Measurements from ENCODE around the gene CSK.

CSK gene

DNA sequence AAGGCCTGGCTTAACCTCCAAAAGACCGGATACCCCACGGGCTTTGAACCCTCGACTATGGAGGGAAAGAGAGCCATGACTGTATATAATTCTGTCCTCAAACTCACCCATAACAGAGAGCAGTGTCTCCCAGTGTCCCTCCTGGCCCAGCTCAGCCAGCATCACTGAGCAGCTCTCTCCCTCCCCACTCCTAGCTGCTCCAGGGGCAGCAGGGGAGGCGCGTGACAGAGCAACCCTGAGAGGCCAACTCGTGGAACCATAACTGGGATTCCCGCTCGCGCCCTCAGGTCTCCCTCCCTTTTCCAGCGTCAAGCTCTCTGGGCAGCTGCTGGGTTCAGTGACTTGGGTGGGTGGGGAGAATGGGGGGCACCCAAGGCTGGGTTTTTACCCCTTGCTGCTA lies 44.0 kb downstream of the CSK start:
- Histone ChIP-seq H3K79me2 (ENCODE audit: control insufficient read depth, low read length) (no peaks in the 10 kb centered on the region), H3K4me2 (ENCODE audit: low read length) (no peak overlapping the region), H3F3A (ENCODE audit: control insufficient read depth, insufficient read depth) (no peaks in the 10 kb centered on the region), H3K27me3 (ENCODE audit: control insufficient read depth, low read length) (peaks cover 20% of the 10 kb centered on the region), H3K9me2 (replicated peaks; ENCODE audit: control insufficient read depth, low read length) (no peaks in the 10 kb centered on the region), H4K20me1 (ENCODE audit: control insufficient read depth, insufficient read depth, low read depth, low read length) (no peaks in the 10 kb centered on the region), H3K9me3 (ENCODE audit: control insufficient read depth, insufficient read depth, low read length) (no peaks in the 10 kb centered on the region), H3K4me1 (ENCODE audit: control insufficient read depth, low read length) (peaks cover 20% of the 10 kb centered on the region), H3K27ac (ENCODE audit: low read depth, low read length) (no peak overlapping the region), H3K4me3 (ENCODE audit: low read length) (no peak overlapping the region), H3K36me3 (ENCODE audit: control insufficient read depth, low read length) (no peaks in the 10 kb centered on the region)
- TF ChIP-seq EZH2phosphoT487 (IDR thresholded peaks at IDR 0.05; ENCODE audit: borderline replicate concordance, low read length) = no peak
- TF ChIP-seq, protein P1, sequence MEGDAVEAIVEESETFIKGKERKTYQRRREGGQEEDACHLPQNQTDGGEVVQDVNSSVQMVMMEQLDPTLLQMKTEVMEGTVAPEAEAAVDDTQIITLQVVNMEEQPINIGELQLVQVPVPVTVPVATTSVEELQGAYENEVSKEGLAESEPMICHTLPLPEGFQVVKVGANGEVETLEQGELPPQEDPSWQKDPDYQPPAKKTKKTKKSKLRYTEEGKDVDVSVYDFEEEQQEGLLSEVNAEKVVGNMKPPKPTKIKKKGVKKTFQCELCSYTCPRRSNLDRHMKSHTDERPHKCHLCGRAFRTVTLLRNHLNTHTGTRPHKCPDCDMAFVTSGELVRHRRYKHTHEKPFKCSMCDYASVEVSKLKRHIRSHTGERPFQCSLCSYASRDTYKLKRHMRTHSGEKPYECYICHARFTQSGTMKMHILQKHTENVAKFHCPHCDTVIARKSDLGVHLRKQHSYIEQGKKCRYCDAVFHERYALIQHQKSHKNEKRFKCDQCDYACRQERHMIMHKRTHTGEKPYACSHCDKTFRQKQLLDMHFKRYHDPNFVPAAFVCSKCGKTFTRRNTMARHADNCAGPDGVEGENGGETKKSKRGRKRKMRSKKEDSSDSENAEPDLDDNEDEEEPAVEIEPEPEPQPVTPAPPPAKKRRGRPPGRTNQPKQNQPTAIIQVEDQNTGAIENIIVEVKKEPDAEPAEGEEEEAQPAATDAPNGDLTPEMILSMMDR (IDR thresholded peaks at IDR 0.05; ENCODE audit: low read depth, low read length, poor library complexity, severe bottlenecking) = no peak

DNA sequence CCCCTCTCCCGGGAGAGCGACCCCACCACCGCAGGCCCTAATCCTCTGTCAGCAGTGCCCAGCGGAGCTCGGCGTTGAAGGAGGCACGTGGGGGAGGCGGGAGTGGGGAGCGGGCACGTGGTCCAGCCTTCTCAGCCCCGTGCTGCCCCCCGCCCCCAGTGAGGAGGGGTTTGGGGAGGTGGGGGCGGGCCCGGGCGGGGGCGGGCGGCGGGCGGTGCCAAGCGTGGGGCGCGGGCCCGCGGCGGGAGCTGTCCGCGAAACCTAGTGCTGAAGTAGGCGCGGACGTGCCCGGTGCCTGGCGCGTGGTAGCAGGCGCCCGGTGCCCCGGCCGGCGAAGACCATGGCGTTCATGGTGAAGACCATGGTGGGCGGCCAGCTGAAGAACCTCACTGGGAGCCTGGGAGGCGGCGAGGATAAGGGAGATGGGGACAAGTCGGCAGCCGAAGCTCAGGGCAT lies 44.5 kb downstream of the CSK start, which contains the start of gene CPLX3:
CPLX3 (plus strand) TSS at position 264 of the 456 bp plus-strand sequence; CDS start at position 341, 77 bp downstream.
- peaks cover 20% of the 10 kb centered on the region for H3K27me3 ChIP-seq (ENCODE audit: control insufficient read depth, low read length)
- no peaks in the 10 kb centered on the region for H4K20me1 ChIP-seq (ENCODE audit: control insufficient read depth, insufficient read depth, low read depth, low read length)
- H3K4me3 ChIP-seq (ENCODE audit: low read length) = no peak within 1 kb of the TSS
- no peaks in the 10 kb centered on the region for H3K36me3 ChIP-seq (ENCODE audit: control insufficient read depth, low read length)
- H3K79me2 ChIP-seq (ENCODE audit: control insufficient read depth, low read length) = no peaks in the 10 kb centered on the region
- no peaks in the 10 kb centered on the region for H3K9me3 ChIP-seq (ENCODE audit: control insufficient read depth, insufficient read depth, low read length)
- TF ChIP-seq, protein P1 (IDR thresholded peaks at IDR 0.05; ENCODE audit: low read depth, low read length, poor library complexity, severe bottlenecking) = no peak
- no peak for TF ChIP-seq EZH2phosphoT487 (IDR thresholded peaks at IDR 0.05; ENCODE audit: borderline replicate concordance, low read length)
- no peaks in the 10 kb centered on the region for H3F3A ChIP-seq (ENCODE audit: control insufficient read depth, insufficient read depth)
- no peak within 1 kb of the TSS for H3K4me2 ChIP-seq (ENCODE audit: low read length)
- H3K4me1 ChIP-seq (ENCODE audit: control insufficient read depth, low read length) = peaks cover 14% of the 10 kb centered on the region
- H3K27ac ChIP-seq (ENCODE audit: low read depth, low read length) = no peak within 1 kb of the TSS
- no peaks in the 10 kb centered on the region for H3K9me2 ChIP-seq (replicated peaks; ENCODE audit: control insufficient read depth, low read length)

DNA sequence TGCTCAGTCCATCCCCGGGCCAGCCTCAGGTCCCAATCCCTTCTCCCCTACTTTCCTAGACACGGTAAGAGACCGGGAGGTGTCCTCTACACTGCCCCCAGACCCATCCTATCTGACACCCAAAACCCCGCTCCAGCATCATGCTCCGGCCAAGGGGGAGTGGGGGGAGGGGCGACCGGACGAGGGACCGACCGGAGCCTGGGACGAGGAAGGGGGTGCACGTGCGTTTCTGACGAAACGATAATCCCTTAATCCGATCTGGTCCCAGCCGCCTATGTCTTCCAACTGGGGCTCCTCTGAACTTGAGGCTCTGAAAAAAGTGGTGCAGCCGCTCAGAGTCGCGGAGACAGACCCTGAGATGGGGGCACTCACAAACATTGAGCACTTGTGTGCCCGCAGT lies 45.0 kb downstream of the CSK start:
- Histone ChIP-seq H3K36me3 (ENCODE audit: control insufficient read depth, low read length) (no peaks in the 10 kb centered on the region), H3K4me2 (ENCODE audit: low read length) (no peak overlapping the region), H3K4me3 (ENCODE audit: low read length) (no peak overlapping the region), H3K9me3 (ENCODE audit: control insufficient read depth, insufficient read depth, low read length) (no peaks in the 10 kb centered on the region), H3K27ac (ENCODE audit: low read depth, low read length) (no peak overlapping the region), H3K79me2 (ENCODE audit: control insufficient read depth, low read length) (no peaks in the 10 kb centered on the region), H3K27me3 (ENCODE audit: control insufficient read depth, low read length) (peaks cover 20% of the 10 kb centered on the region), H3F3A (ENCODE audit: control insufficient read depth, insufficient read depth) (no peaks in the 10 kb centered on the region), H3K9me2 (replicated peaks; ENCODE audit: control insufficient read depth, low read length) (no peaks in the 10 kb centered on the region), H3K4me1 (ENCODE audit: control insufficient read depth, low read length) (peaks cover 11% of the 10 kb centered on the region), H4K20me1 (ENCODE audit: control insufficient read depth, insufficient read depth, low read depth, low read length) (no peaks in the 10 kb centered on the region)
- TF ChIP-seq, protein P1 (IDR thresholded peaks at IDR 0.05; ENCODE audit: low read depth, low read length, poor library complexity, severe bottlenecking) = no peak
- no peak for TF ChIP-seq EZH2phosphoT487 (IDR thresholded peaks at IDR 0.05; ENCODE audit: borderline replicate concordance, low read length)

Data from DOHH2 (cell line).